Activated T-cell treated with anti-CD3 and anti-CD28 coated beads, Interleukin-2, amount 50 U/mL, for 72 hours (primary cell): Measurements from ENCODE around the gene MAPK12. TPM values are rescaled to one million over a fixed set of nuclear protein-coding genes. Genes with fewer than 3 reads are reported as not detected.

Source experiments
- ATAC-seq, 2 donors: fragments of 150-1000 bp; cut with Tn5 transposase; replicated peaks in 1 of 2; 2 replicates each; pipeline ENCODE4 v1.10.0; 2021; ENCODE audit warnings: moderate library complexity in 2 of 2, mild to moderate bottlenecking in 1 of 2
- DNase-seq, 2 donors: peaks; one replicate each; pipeline ENCODE4 v3.0.0; 2021 to 2022; ENCODE audit warnings: mixed read lengths in 1 of 2
- H3K27ac Mint-ChIP-seq: one replicate; pipeline ENCODE4 v1.8.0; 2022; ENCODE audit warnings: mild to moderate bottlenecking, moderate library complexity, mixed read lengths
- H3K27me3 Mint-ChIP-seq: one replicate; pipeline ENCODE4 v1.8.0; 2022; ENCODE audit warnings: low read depth, mixed read lengths
- H3K36me3 Mint-ChIP-seq, 2 donors: one replicate each; pipeline ENCODE4 v1.8.0; 2022; ENCODE audit warnings: mixed read lengths in 2 of 2, mild to moderate bottlenecking in 1 of 2; ENCODE audit not compliant: insufficient read depth in 2 of 2
- H3K4me1 Mint-ChIP-seq: one replicate; pipeline ENCODE4 v1.8.0; 2022; ENCODE audit warnings: low read depth, mixed read lengths
- H3K4me3 Mint-ChIP-seq, 2 donors: one replicate each; pipeline ENCODE4 v1.8.0; 2022; ENCODE audit warnings: mild to moderate bottlenecking in 2 of 2, mixed read lengths in 2 of 2, moderate library complexity in 2 of 2
- H3K9me3 Mint-ChIP-seq, 2 donors: one replicate each; pipeline ENCODE4 v1.8.0; 2022; ENCODE audit warnings: mixed read lengths in 2 of 2
- total RNA-seq, 2 donors: library from RNA; stranded (reverse); gene quantifications; one replicate each; pipeline ENCODE4 v1.2.3, GENCODE V29; 2022

MAPK12 gene
- total RNA-seq, 2 donors from 2014 or later = 8.5 to 11.5 TPM

DNA sequence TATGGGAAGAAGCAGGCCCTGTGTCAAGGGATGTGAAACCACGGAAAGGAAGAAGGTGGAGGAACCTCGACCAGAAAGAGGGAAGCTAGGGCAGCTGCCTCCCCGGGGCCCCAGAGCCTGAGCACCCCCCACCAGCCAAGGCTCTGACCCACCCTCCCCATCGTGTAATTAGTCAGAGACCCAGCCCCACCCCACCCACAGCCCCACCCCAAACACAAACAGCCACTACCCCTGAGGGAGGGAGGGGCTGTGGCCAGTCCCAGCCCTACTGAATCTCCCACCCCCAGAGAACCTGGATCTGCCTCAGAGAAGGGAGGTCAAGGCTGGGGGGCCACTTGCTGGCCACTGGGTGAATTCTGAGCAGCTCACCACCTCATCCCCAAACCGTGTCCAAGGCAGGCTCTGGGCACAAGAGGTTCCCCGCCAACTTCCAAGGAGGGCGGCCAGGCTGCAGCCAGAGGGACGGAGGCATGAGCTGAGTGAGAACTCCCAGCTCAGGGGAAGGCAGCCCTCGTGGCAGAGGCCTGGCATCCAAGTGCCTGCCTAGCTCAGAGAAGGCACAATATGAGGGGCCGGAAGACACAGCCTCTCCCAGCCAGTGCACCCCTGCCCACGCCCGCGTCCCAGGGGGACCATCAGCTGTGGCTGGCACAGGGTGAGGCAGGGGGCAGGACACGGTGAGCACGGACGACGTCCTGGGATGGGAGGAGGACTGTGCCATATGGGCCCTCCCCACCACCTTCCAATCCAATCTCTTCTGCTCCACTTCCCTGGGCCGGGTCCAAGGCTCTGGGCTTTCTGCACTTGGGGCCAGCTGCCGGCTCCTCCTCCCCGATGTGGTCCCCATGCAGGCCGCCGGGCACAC is 43.3 kb upstream of the MAPK12 start:
- peaks cover 6% of the 10 kb centered on the region for H3K27me3 Mint-ChIP-seq
- no peak overlapping the region for H3K27ac Mint-ChIP-seq
- DNase-seq = no peak
- H3K4me1 Mint-ChIP-seq = peaks cover 7% of the 10 kb centered on the region
- H3K36me3 Mint-ChIP-seq = no peaks in the 10 kb centered on the region
- no peaks in the 10 kb centered on the region for H3K9me3 Mint-ChIP-seq
- no peak overlapping the region for H3K4me3 Mint-ChIP-seq
- no peak for ATAC-seq

DNA sequence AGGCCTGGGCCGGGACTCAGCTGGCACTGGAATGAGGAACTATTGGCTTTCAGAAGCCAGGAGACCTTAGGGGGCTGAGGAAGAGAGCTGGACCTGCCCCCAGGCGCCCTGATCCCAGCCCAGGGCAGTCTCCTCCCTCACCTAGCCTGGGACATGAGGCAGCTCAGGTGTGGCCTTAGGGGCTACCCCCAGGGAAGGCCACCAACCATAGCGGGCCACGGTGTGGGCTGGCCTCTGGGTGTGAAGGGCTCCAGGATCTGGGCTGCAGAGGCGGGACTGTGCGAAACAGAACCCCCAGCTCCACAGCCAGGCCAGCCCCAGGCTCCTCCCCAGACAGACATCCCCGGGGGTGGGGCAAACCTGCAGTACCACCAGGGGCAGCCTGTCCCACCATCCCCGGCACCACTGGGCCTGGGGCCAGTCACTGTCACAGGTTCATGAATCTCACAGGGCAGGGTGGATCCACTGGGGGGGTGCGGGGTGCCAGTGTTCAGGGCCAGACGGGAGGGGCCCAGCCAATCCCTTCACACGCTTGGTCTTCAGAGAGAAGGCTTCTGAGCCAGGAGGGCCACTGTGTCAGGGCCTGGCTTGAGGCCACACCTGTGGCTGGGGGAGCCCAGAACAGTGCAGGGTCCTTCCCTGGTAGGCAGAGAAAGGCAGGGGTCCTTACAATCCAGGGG is 42.5 kb upstream of the MAPK12 start:
- Mint-ChIP-seq H3K4me1 (peaks cover 7% of the 10 kb centered on the region), H3K27ac (no peak overlapping the region), H3K9me3 (no peaks in the 10 kb centered on the region), H3K4me3 (no peak overlapping the region), H3K27me3 (peaks cover 6% of the 10 kb centered on the region), H3K36me3 (no peaks in the 10 kb centered on the region)
- ATAC-seq (no peak), DNase-seq (peak in 1 of 2 donors; percentile 29)

DNA sequence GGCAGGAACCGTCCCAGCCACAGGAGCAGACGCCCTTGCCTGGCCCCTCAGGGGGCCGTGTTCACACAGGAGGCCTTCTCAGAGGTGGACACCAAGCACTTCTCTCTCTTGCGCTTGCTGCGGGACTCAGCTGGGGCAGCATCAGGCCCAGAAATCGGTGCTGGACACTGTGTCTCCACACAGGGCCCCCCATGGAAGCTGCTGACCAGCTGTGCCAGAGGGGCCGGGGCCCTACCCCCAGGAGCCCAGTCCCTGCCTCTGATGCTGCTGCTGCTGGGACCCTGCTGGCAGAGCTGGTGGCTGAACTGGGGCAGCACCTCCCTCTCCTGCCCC is 42.0 kb upstream of the MAPK12 start:
- H3K4me3 Mint-ChIP-seq = no peak overlapping the region
- no peak overlapping the region for H3K27ac Mint-ChIP-seq
- H3K36me3 Mint-ChIP-seq = no peaks in the 10 kb centered on the region
- H3K4me1 Mint-ChIP-seq = peaks cover 7% of the 10 kb centered on the region
- no peaks in the 10 kb centered on the region for H3K9me3 Mint-ChIP-seq
- peaks cover 6% of the 10 kb centered on the region for H3K27me3 Mint-ChIP-seq
- ATAC-seq (no peak), DNase-seq (no peak)

DNA sequence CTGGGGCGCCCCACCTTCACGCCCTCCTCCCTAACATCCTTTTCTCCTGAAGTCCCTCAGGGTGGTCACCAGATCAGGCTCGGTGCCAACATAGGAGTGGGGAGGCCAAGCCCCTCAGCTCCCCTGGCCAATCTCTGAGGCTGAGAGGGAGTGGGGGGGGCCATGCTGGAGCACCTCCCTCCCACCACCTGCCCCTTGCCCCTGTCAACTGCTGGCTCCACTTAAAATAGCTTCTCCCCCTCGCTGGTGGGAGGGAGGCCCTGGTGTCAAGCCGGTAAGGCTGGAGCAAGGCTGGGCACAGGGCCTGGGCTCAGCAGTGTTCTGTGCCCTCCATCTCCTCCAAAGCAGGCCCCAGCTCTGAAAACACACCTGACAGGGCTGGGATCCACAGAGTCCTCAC is 41.1 kb upstream of the MAPK12 start:
- no peak overlapping the region for H3K4me3 Mint-ChIP-seq
- H3K36me3 Mint-ChIP-seq = no peaks in the 10 kb centered on the region
- DNase-seq = no peak
- no peak overlapping the region for H3K27ac Mint-ChIP-seq
- H3K27me3 Mint-ChIP-seq = peaks cover 6% of the 10 kb centered on the region
- H3K9me3 Mint-ChIP-seq = no peaks in the 10 kb centered on the region
- ATAC-seq = no peak
- peaks cover 7% of the 10 kb centered on the region for H3K4me1 Mint-ChIP-seq

DNA sequence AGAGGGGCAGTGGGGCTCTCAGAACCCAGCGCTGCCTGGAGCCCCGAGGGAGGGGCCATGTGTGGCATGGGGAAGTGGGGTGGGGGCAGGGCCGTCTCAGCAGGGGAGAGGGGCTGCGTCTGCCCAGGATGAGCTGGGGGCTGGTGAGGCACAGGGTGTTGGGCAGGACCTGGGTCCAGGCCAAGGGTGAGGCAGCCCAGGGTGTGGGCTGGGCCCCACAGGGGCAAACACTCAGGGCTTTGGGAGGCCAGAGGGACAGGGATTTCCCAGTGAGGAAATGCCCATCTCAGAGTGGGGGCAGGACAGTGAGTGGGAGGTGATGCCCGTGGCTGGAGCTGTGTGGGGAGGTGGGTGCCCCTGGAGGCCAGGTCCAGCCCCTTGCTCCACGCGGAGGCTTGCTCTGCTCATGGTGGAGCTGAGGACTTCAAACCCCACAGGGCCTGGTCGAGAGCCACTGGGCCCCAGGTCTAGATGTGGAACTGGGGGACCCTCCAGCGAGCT is 40.6 kb upstream of the MAPK12 start:
- DNase-seq = no peak
- ATAC-seq = no peak
- Mint-ChIP-seq H3K36me3 (no peaks in the 10 kb centered on the region), H3K27me3 (peaks cover 6% of the 10 kb centered on the region), H3K4me3 (no peak overlapping the region), H3K9me3 (no peaks in the 10 kb centered on the region), H3K27ac (no peak overlapping the region), H3K4me1 (peaks cover 7% of the 10 kb centered on the region)

DNA sequence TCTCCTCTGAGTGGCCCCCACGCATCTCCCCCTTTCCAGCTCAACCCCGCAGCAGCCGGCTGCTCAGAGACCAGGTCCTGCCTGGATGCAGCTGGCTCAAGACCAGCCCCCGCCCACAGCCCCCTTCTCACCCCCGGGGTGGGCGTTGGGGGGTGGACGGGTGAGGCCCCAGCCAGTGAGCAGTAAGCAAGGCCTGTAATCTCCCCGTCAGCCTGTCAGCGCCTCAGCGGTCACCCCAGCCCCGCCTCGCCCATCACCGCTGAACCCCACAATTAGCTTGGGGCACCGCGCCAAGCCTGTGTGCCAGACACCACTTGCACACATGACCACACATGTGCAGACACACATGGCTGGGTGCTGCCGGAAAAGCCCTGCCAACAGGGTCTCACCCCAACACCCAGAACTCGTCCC is 40.1 kb upstream of the MAPK12 start:
- Mint-ChIP-seq H3K36me3 (no peaks in the 10 kb centered on the region), H3K9me3 (no peaks in the 10 kb centered on the region), H3K4me3 (no peak overlapping the region), H3K27ac (no peak overlapping the region), H3K27me3 (peaks cover 6% of the 10 kb centered on the region), H3K4me1 (peaks cover 7% of the 10 kb centered on the region)
- ATAC-seq = no peak
- DNase-seq = no peak

DNA sequence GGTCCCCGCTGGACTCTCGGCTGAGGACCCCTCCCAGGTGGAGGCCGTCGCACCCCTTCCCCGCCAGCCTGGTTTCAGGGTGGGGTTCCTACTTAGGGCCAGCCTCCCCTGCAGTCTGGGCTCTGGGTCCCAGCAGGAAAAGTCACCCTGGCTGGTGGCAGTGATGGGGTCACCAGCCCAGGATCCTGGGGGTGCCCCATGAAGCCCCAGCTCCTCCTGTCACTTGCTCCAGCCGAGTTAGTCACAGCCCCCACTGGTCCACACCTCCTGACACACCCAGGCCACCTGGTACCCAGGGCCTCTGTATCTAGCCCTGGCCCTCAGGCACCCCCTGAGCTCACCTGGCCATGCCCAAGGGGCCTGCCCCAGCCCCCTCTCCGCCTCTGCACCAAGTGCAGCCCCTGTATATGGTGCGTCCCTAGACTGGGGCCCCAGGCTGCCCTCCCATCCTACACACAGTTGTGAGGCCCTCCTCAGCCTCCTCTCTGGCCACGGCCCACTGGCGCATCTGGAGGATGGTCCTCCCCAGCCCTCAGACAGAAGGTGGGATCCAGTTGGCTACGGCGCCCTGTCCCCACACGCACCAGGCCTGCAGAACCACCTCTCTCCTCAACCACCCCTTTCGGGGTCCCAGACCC is 39.3 kb upstream of the MAPK12 start:
- Mint-ChIP-seq H3K27ac (no peak overlapping the region), H3K9me3 (no peaks in the 10 kb centered on the region), H3K36me3 (no peaks in the 10 kb centered on the region), H3K4me1 (peaks cover under 1% of the 10 kb centered on the region), H3K27me3 (no peaks in the 10 kb centered on the region), H3K4me3 (no peak overlapping the region)
- ATAC-seq = no peak
- DNase-seq = no peak

DNA sequence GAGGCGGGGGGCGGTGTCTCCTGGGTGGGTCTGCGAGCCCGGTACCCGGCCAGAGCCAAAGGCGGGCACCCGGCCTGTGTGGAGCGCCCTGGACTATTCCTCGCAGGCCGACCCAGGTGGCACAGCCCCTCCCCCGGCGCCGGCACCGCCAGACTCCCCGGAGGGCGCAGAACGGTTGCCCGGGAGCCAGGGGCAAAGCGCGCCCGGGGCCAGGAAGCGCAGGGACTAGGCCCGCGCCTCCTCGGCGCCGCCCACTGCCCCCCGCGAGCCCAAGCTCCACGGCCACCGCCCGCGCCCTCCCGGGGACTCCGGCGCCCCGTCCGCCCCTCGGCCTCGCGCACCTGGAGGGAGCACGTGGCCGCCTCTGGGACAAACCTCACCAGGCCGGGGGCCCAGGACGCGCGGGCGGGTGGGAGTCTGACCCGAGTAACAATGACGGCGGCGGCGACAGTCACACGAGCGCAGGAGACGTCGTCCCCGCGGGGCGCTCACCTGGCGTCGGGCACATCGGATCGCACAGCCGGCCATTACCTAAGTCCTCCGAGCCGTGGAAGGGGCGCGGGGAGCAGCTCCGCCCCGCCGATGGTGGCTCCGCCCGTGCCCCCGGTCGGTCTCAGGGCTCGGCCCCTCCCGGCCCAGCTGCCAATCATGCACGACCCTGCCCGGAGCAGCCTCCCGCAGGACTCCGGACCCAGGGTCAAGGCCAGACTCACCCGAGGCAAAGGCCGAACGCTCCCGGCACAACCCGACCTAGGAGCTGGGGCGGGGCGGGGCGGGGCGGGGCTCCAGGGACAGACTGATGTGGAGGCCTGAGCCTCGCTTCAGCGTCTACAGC is 38.5 kb upstream of the MAPK12 start:
- no peaks in the 10 kb centered on the region for H3K36me3 Mint-ChIP-seq
- DNase-seq = no peak
- peak in 1 of 2 donors; percentile 16 for ATAC-seq
- no peaks in the 10 kb centered on the region for H3K27me3 Mint-ChIP-seq
- no peaks in the 10 kb centered on the region for H3K9me3 Mint-ChIP-seq
- H3K4me3 Mint-ChIP-seq = no peak overlapping the region
- H3K27ac Mint-ChIP-seq = no peak overlapping the region
- H3K4me1 Mint-ChIP-seq = no peaks in the 10 kb centered on the region

DNA sequence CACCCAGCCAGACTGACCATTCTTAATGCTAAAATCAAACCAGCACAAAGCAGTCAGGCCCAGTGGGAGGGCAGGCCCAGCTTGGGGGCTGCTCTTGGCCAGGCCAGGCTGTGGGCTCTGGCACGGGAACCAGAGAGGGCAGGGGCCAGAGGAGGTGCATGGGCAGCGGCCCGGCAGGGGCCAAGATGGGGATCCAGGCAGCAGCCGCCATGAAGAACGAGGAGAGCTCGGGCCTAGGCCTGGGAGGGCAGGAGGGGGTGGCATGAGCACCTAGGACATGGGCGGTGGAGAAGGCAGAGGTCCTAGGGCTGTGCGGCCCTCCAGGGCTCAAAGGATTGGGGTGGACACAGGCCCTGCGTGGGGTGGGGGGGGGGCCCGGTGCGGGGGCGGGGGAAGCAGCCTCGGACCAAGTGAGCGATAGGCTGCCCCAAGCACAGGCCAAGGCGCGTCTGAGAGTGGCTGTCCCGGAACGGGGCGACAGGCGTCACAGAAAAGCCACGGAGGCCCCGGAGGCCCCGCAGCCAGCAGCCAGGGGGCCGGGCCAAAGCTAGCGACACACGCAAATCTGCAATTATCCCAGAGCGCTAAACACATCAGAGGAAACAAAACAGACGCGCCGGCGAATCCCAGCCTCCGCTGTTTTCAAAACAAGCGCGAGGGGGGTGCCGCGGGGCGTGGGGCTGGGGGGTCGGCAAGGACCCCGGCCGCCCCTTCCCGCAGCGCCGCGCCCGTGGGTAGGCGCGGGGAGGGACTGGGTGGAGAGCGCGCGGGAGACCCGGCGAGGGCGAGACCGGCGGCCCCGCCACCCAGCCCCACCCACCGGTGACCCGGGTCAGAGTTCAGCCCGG is 37.7 kb upstream of the MAPK12 start:
- H3K27me3 Mint-ChIP-seq = no peaks in the 10 kb centered on the region
- no peak overlapping the region for H3K27ac Mint-ChIP-seq
- no peaks in the 10 kb centered on the region for H3K4me1 Mint-ChIP-seq
- H3K4me3 Mint-ChIP-seq = peak overlapping the region in 1 of 2 donors; percentile 57
- DNase-seq = no peak
- no peaks in the 10 kb centered on the region for H3K36me3 Mint-ChIP-seq
- no peaks in the 10 kb centered on the region for H3K9me3 Mint-ChIP-seq
- no peak for ATAC-seq

DNA sequence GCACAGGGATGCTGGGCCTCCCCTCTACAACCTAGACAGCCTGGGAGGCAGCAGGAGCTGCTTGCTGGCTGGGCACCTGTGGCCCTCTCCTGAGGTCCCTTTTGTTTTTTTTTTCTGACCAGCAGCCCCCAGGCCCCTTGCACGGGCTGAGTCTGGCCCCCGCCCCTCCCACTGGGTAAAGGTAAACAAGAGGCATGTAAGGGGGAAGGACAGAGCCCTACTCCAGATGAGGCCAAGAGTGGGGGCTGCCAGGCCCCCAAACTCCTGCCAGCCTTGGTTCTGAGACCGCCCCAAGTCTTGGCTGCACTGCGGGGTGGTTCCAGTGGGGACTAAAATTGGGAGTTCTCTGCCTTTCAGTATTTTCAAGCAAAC is 36.8 kb upstream of the MAPK12 start:
- no peaks in the 10 kb centered on the region for H3K27me3 Mint-ChIP-seq
- H3K9me3 Mint-ChIP-seq = no peaks in the 10 kb centered on the region
- ATAC-seq (no peak), DNase-seq (no peak)
- H3K27ac Mint-ChIP-seq = no peak overlapping the region
- H3K36me3 Mint-ChIP-seq = no peaks in the 10 kb centered on the region
- H3K4me1 Mint-ChIP-seq = no peaks in the 10 kb centered on the region
- no peak overlapping the region for H3K4me3 Mint-ChIP-seq

DNA sequence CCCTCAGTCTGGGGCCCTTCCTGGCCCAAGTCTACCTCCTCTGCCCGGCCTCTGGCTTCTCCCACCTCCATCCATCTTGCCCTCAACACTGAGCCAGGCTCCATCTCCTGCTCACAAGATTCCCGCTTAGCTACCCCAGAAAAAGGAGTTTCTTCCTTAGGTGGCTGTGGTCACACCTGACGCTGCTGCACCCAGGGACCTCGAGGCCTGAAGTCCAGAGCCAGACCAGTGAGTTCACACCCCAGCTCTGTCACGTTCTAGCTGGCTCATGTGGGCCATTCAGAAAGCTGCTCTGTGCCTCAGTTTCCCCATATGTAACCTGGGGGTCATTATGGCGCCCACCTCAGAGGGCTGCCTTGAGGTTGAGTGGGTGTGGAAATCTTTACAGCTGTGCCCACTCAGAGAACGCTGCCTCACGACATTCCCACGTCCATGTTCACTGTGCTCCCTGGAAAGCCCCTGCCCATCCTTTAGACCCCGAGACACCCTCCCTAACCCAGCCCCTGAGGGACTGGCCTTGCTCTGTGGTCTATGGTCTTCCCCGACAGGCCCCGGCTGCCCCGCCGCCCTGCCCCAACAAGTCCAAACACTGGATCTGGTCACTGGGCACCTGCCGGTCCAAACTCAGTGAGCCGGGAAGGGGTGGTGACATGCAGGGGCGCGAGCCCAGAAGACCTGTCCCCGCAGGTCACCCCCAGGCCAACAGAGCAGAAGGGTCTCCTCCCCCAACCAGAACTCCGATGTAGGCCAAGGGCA is 36.2 kb upstream of the MAPK12 start:
- Mint-ChIP-seq H3K4me1 (peaks cover 3% of the 10 kb centered on the region), H3K27ac (no peak overlapping the region), H3K4me3 (no peak overlapping the region), H3K9me3 (no peaks in the 10 kb centered on the region), H3K36me3 (no peaks in the 10 kb centered on the region), H3K27me3 (peaks cover 4% of the 10 kb centered on the region)
- DNase-seq (no peak), ATAC-seq (no peak)
